CD4-positive, alpha-beta T cell treated with Interleukin-1 beta for 1 hour (primary cell): ENCODE measurements around the gene SLC9A9.

Experiments
- DNase-seq, 2 donors: peaks; one replicate each; pipeline ENCODE4 v3.0.0-alpha.2; 2020 to 2022

The SLC9A9 gene

GRCh38 chr3:143343944-143344343 is 504.3 kb downstream of the SLC9A9 start:
- no peak for DNase-seq

GRCh38 chr3:143343031-143343430 is 505.2 kb downstream of the SLC9A9 start:
- DNase-seq = no peak

GRCh38 chr3:143339451-143339850 is 508.8 kb downstream of the SLC9A9 start:
- DNase-seq = no peak

- no peak for DNase-seq
Observed at GRCh38 chr3:143337387-143337786, 510.9 kb downstream of the SLC9A9 start.

GRCh38 chr3:143334231-143334630 is 514.0 kb downstream of the SLC9A9 start:
- DNase-seq = no peak

GRCh38 chr3:143333367-143333766 is 514.9 kb downstream of the SLC9A9 start:
- DNase-seq = no peak

GRCh38 chr3:143332026-143332425 is 516.2 kb downstream of the SLC9A9 start:
- DNase-seq = no peak

- DNase-seq = no peak
Observed at GRCh38 chr3:143331350-143331749, 516.9 kb downstream of the SLC9A9 start.

- no peak for DNase-seq
Observed at GRCh38 chr3:143330296-143330868, 517.9 kb downstream of the SLC9A9 start.

- DNase-seq = peak in 1 of 2 donors; percentile 6
Observed at GRCh38 chr3:143329567-143330211, 518.6 kb downstream of the SLC9A9 start.

GRCh38 chr3:143328451-143328850 is 519.8 kb downstream of the SLC9A9 start:
- no peak for DNase-seq

GRCh38 chr3:143326983-143327778 is 521.1 kb downstream of the SLC9A9 start:
- DNase-seq = no peak

GRCh38 chr3:143321058-143321769 is 527.1 kb downstream of the SLC9A9 start:
- DNase-seq = no peak

GRCh38 chr3:143315766-143316165 is 532.5 kb downstream of the SLC9A9 start:
- no peak for DNase-seq

- no peak for DNase-seq
Observed at GRCh38 chr3:143314251-143315093, 533.8 kb downstream of the SLC9A9 start.

GRCh38 chr3:143313893-143314188 is 534.4 kb downstream of the SLC9A9 start:
- DNase-seq = no peak

GRCh38 chr3:143313025-143313892 is 535.0 kb downstream of the SLC9A9 start:
- no peak for DNase-seq

GRCh38 chr3:143311096-143311495 is 537.2 kb downstream of the SLC9A9 start:
- DNase-seq = no peak

- no peak for DNase-seq
Observed at GRCh38 chr3:143309705-143310104, 538.6 kb downstream of the SLC9A9 start.

- DNase-seq = no peak
Observed at GRCh38 chr3:143307613-143308183, 540.6 kb downstream of the SLC9A9 start.

- no peak for DNase-seq
Observed at GRCh38 chr3:143306407-143306806, 541.9 kb downstream of the SLC9A9 start.
